Type B pancreatic cell (in vitro differentiated cells): ENCODE results near the gene CLIP4. TPM values are rescaled to one million over a fixed set of nuclear protein-coding genes. Genes with fewer than 3 reads are reported as not detected.

ENCODE experiments used
- DNase-seq: peaks from one replicate; pipeline ENCODE4 v3.0.0; 2021; ENCODE audit warnings: mixed read lengths; ENCODE audit not compliant: unreplicated experiment; ENCODE audit errors: extremely low spot score
- H3K27ac Mint-ChIP-seq: 2 replicates; pipeline ENCODE4 v1.8.0; 2021; ENCODE audit warnings: mild to moderate bottlenecking, mixed read lengths
- H3K27me3 Mint-ChIP-seq: 2 replicates; pipeline ENCODE4 v1.8.0; 2021; ENCODE audit warnings: mixed read lengths
- H3K36me3 Mint-ChIP-seq: 2 replicates; pipeline ENCODE4 v1.8.0; 2021; ENCODE audit warnings: mixed read lengths
- H3K4me1 Mint-ChIP-seq: one replicate; pipeline ENCODE4 v1.8.0; 2021; ENCODE audit warnings: mixed read lengths; ENCODE audit not compliant: unreplicated experiment
- H3K4me3 Mint-ChIP-seq: 2 replicates; pipeline ENCODE4 v1.8.0; 2021; ENCODE audit warnings: mild to moderate bottlenecking, mixed read lengths
- H3K9me3 Mint-ChIP-seq: 2 replicates; pipeline ENCODE4 v1.8.0; 2021; ENCODE audit warnings: mixed read lengths
- total RNA-seq: library from RNA; stranded (reverse); gene quantifications from 2 replicates; pipeline ENCODE4 v1.2.1, GENCODE V29; 2021; ENCODE audit warnings: low replicate concordance
- TF ChIP-seq, protein P1 (sequence below): fragments of 200-600 bp; sonication (generic); conservative IDR thresholded peaks from 2 replicates; pipeline ENCODE4 v1.5.0; 2021; ENCODE audit warnings: antibody characterized with exemption, mild to moderate bottlenecking

Gene CLIP4
- total RNA-seq, 1 donor from 2014 or later = 12.1 TPM

DNA sequence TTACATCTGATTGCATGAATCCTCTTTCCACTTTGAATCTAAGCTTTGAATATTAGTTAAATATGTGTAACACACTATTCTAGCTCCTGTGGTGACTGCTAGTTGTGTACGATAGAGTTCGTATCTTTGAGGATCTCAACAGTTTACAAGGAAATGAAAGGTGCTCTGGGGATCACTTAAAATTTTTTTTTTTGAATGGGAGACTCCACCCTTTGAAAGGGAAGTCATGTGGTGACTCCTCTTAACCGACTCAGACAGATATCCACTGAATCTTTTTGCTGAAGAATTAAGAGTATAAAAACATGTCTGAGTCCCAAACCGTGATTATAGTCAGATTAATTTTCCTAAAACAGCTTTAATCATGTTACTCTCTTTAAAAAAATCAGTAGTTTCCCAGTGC, 4.0 kb downstream of the CLIP4 start:
- DNase-seq = no peak
- no peak overlapping the region for H3K27ac Mint-ChIP-seq
- TF ChIP-seq, protein P1, sequence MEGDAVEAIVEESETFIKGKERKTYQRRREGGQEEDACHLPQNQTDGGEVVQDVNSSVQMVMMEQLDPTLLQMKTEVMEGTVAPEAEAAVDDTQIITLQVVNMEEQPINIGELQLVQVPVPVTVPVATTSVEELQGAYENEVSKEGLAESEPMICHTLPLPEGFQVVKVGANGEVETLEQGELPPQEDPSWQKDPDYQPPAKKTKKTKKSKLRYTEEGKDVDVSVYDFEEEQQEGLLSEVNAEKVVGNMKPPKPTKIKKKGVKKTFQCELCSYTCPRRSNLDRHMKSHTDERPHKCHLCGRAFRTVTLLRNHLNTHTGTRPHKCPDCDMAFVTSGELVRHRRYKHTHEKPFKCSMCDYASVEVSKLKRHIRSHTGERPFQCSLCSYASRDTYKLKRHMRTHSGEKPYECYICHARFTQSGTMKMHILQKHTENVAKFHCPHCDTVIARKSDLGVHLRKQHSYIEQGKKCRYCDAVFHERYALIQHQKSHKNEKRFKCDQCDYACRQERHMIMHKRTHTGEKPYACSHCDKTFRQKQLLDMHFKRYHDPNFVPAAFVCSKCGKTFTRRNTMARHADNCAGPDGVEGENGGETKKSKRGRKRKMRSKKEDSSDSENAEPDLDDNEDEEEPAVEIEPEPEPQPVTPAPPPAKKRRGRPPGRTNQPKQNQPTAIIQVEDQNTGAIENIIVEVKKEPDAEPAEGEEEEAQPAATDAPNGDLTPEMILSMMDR = no peak
- no peak overlapping the region for H3K4me3 Mint-ChIP-seq
- H3K9me3 Mint-ChIP-seq = peaks cover 6% of the 10 kb centered on the region
- peaks cover 18% of the 10 kb centered on the region for H3K36me3 Mint-ChIP-seq
- H3K27me3 Mint-ChIP-seq = peaks cover 11% of the 10 kb centered on the region
- H3K4me1 Mint-ChIP-seq = peaks cover 24% of the 10 kb centered on the region

DNA sequence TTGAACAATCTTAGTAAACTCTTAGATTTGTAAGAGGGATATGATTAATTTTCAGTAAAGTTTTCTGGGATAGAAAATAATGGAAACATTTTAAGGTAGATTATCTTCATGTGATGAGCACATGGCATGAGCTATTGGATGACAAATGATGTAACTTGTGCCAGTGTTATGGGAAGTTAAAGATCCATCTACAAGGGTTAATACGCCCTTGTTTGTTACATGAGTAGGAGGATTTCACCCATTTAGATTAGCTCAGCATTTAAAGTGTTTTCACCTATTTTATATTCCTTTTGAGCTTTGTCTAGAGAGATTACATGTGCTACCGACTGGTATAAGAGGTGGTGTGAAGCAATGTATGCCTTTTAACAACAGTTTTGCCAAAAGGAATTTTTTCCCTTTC, 5.6 kb downstream of the CLIP4 start:
- no peak for DNase-seq
- TF ChIP-seq, protein P1 = no peak
- Mint-ChIP-seq H3K27me3 (peaks cover 7% of the 10 kb centered on the region), H3K4me1 (peaks cover 16% of the 10 kb centered on the region), H3K27ac (no peak overlapping the region), H3K4me3 (no peak overlapping the region), H3K36me3 (peaks cover 31% of the 10 kb centered on the region), H3K9me3 (peaks cover 10% of the 10 kb centered on the region)

DNA sequence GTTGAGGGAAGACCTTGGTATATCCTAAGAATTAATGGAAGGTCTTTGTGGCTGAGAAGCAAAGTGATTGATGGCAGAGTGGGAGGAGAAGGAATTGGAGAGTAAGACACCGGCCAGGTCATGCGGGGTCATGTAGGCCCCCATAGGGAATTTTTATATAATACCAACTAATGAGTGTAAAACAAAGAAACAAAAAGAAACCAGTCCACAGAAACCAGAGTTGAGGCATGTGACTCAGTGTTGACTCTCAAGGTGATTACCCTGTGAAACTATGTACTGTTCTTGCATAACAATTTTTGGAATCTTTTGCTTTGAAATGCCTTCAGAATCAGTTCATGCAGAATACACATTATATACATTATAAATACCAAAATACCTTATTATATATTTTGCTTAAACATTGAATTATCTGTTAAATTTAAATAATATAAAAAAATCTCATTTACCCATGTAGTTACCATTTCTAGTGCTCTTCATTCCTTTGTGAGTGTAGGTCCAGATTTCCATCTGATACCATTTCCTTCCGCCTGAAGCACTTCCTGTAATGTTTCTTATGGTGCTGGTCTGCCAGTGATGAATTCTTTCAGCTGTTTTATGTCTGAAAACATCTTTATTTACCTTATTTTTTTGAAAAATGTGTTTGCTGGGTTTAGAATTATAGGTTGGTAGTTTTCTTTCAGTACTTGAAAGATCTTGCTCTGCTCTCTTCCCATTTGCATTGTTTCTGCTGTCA, 8.6 kb downstream of the CLIP4 start:
- peaks cover 12% of the 10 kb centered on the region for H3K4me1 Mint-ChIP-seq
- peaks cover 31% of the 10 kb centered on the region for H3K36me3 Mint-ChIP-seq
- peak overlapping the region; percentile 57 for H3K27ac Mint-ChIP-seq
- no peak for DNase-seq
- peaks cover 10% of the 10 kb centered on the region for H3K9me3 Mint-ChIP-seq
- H3K27me3 Mint-ChIP-seq = no peaks in the 10 kb centered on the region
- no peak overlapping the region for H3K4me3 Mint-ChIP-seq
- TF ChIP-seq, protein P1 = no peak

DNA sequence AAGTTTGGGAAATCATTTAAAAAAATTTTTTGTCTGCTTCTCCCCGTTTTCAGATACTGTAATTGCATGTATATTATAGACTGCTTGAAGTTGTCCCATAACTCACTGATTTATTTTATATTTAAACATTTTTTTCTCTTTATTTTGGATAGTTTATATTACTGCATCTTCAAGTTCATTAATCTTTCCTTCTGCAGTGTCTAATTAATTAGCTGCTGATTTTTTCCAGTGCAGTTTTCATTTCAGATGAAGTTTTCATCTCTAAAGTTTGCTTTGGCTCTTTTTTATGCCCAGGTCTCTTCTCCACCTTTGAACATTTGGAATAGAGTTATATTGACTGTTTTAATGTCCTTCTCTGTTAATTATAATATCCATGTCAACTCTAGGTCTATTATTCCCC, 9.3 kb downstream of the CLIP4 start:
- no peak overlapping the region for H3K27ac Mint-ChIP-seq
- no peaks in the 10 kb centered on the region for H3K27me3 Mint-ChIP-seq
- peaks cover 31% of the 10 kb centered on the region for H3K36me3 Mint-ChIP-seq
- H3K9me3 Mint-ChIP-seq = peaks cover 10% of the 10 kb centered on the region
- peaks cover 14% of the 10 kb centered on the region for H3K4me1 Mint-ChIP-seq
- TF ChIP-seq, protein P1 = no peak
- no peak overlapping the region for H3K4me3 Mint-ChIP-seq
- DNase-seq = no peak

DNA sequence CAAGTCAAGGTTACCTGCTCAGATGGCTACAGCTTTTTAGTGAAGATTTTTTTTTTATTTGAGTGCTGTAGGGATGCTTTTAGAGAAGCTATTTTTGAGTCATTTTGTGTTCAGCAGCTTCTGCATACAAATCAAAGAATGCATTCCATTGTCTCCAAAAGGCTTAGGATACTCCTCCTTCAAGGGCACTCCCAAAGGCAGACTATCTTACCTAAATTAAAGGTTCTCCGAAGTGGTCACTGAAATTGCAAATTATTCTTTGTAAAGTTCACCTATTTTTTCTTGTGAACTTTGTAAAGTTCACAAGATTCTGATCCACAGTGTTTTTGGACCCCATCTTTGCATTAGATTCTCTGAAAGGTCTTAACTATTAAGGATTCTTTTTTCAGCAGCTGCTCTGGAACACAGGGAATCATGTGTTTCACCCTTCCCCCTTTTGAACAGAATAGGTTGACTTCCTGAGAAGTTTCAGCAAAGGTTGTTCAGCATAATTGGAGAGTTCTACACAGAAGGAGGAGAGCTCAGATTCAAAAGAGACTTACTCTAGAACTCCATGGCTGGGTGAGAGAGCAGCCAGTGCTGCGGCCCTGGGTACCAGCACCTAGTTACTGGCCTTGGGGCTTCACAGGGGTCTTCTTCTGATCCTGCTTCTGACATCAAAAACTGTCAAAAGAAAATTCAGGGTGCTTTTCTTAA, 14.5 kb downstream of the CLIP4 start:
- peak overlapping the region; percentile 74 for H3K27ac Mint-ChIP-seq
- peak overlapping the region; percentile 14 for H3K4me3 Mint-ChIP-seq
- H3K9me3 Mint-ChIP-seq = peaks cover 2% of the 10 kb centered on the region

More for the DNA sequence above, 14.5 kb downstream of the CLIP4 start:
- no peaks in the 10 kb centered on the region for H3K27me3 Mint-ChIP-seq
- DNase-seq = no peak
- H3K4me1 Mint-ChIP-seq = peaks cover 21% of the 10 kb centered on the region
- H3K36me3 Mint-ChIP-seq = peaks cover 20% of the 10 kb centered on the region
- TF ChIP-seq, protein P1 = no peak
